ENCODE results near the gene ZCRB1. TPM values are rescaled to one million over a fixed set of nuclear protein-coding genes. Genes with fewer than 3 reads are reported as not detected.

The ZCRB1 gene
- total RNA-seq, 4 donors from 2014 or later = 17.0 to 28.9 (median 20.7) TPM

- no peak overlapping the region for H3K4me3 ChIP-seq (ENCODE audit: low read depth, poor library complexity, severe bottlenecking)
- DNase-seq (ENCODE audit: low spot score in 2 of 2) = no peak
- intact Hi-C loops (cut with DNase I; ENCODE audit: low total_unique reads) = no loop called here
- TF ChIP-seq, protein P1, sequence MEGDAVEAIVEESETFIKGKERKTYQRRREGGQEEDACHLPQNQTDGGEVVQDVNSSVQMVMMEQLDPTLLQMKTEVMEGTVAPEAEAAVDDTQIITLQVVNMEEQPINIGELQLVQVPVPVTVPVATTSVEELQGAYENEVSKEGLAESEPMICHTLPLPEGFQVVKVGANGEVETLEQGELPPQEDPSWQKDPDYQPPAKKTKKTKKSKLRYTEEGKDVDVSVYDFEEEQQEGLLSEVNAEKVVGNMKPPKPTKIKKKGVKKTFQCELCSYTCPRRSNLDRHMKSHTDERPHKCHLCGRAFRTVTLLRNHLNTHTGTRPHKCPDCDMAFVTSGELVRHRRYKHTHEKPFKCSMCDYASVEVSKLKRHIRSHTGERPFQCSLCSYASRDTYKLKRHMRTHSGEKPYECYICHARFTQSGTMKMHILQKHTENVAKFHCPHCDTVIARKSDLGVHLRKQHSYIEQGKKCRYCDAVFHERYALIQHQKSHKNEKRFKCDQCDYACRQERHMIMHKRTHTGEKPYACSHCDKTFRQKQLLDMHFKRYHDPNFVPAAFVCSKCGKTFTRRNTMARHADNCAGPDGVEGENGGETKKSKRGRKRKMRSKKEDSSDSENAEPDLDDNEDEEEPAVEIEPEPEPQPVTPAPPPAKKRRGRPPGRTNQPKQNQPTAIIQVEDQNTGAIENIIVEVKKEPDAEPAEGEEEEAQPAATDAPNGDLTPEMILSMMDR (IDR thresholded peaks at IDR 0.05) = no peak
- TF ChIP-seq POLR2A (IDR thresholded peaks at IDR 0.05) = no peak
- WGBS, 2 donors = 74 to 86% methylated on average over 3 of the region's 3 CpGs
Measured at GRCh38 chr12:42281844-42282243, 44.0 kb downstream of the ZCRB1 start.

DNA sequence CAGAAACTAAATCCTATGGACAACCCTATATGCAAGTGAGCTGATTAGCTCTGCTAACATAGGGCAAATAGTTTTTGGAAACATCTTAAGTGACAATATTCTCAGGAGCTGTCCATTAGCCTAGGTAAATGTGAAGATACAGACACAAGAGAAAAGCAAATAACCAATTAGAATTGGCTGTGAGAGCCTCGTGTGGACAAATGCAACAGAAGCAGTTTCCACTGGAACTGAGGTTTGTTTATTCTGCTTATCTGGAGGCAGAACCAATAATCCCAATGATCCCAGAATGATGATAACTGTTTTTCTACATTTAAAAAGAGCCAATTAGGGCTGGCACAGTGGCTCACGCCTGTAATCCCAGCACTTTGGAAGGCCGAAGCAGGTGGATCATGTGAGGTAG lies 44.6 kb downstream of the ZCRB1 start:
- no peak overlapping the region for H3K4me3 ChIP-seq (ENCODE audit: low read depth, poor library complexity, severe bottlenecking)
- TF ChIP-seq, protein P1 (IDR thresholded peaks at IDR 0.05) = no peak
- TF ChIP-seq POLR2A (IDR thresholded peaks at IDR 0.05) = no peak
- 64 to 74% methylated on average over 3 of the region's 3 CpGs for WGBS, 2 donors
- intact Hi-C loops (cut with DNase I; ENCODE audit: low total_unique reads) = no loop called here
- no peak for DNase-seq (ENCODE audit: low spot score in 2 of 2)

- no peak overlapping the region for H3K4me3 ChIP-seq (ENCODE audit: low read depth, poor library complexity, severe bottlenecking)
- TF ChIP-seq, protein P1 (IDR thresholded peaks at IDR 0.05) = no peak
- TF ChIP-seq POLR2A (IDR thresholded peaks at IDR 0.05) = no peak
- intact Hi-C loops (cut with DNase I; ENCODE audit: low total_unique reads) = no loop called here
- no peak for DNase-seq (ENCODE audit: low spot score in 2 of 2)
Measured at GRCh38 chr12:42278128-42278510, 47.8 kb downstream of the ZCRB1 start.

DNA sequence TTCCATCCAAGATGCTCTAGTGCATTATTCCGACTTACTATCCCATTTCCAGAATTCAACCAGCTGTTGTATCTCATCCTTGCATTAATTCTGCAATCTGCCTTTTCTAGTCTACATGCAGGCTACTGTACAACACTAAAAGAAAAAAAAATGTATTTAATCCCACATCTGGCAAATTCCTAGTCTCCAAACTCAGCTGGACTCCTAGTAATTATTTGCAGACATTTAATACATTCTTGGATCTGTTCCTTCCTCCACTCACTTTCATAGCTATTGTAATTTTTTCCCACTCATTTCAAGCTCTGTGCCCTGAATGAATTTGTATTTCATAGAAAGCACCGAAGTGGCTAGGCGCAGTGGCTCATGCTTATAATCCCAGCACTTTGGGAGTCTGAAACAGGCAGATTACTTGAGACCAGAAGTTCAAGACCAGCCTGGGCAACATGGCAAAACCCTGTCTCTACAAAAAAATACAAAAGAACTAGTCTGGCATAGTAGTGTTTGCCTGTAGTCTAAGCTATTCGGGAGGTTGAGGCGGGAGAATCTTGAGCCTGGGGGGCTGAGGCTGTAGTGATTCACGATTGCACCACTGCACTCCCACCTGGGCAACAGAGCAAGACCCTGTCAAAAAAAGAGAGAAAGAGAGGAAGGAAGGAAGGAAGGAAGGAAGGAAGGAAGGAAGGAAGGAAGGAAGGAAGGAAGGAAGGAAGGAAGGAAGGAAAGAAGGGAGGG lies 48.3 kb downstream of the ZCRB1 start:
- DNase-seq (ENCODE audit: low spot score in 2 of 2) = no peak
- intact Hi-C loops (cut with DNase I; ENCODE audit: low total_unique reads) = no loop called here
- 65 to 74% methylated on average over 6 of the region's 6 CpGs for WGBS, 2 donors
- TF ChIP-seq, protein P1 (IDR thresholded peaks at IDR 0.05) = no peak
- TF ChIP-seq POLR2A (IDR thresholded peaks at IDR 0.05) = no peak
- no peak overlapping the region for H3K4me3 ChIP-seq (ENCODE audit: low read depth, poor library complexity, severe bottlenecking)

DNA sequence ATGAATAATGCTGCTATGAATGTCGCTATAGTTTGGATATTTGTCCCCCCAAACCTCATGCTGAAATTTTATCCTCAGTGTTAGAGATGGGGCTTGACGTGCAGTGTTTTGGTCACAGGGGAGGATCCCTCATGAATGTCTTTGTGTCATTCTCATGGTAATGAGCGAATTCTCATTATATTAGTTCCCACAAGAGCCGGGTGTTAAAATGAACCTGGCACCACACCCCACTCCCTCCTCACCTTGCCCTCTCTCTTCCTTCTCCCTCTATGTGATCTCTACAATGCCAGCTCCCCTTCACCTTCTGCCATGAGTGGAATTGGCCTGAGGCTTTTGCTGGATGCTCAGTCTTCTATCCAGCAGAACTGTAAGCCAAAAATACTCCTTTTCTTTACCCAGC lies 50.4 kb downstream of the ZCRB1 start:
- 82 to 94% methylated on average over 4 of the region's 4 CpGs for WGBS, 2 donors
- no peak for TF ChIP-seq POLR2A (IDR thresholded peaks at IDR 0.05)
- TF ChIP-seq, protein P1 (IDR thresholded peaks at IDR 0.05) = no peak
- intact Hi-C loops (cut with DNase I; ENCODE audit: low total_unique reads) = no loop called here
- no peak overlapping the region for H3K4me3 ChIP-seq (ENCODE audit: low read depth, poor library complexity, severe bottlenecking)
- DNase-seq (ENCODE audit: low spot score in 2 of 2) = no peak

- no peak overlapping the region for H3K4me3 ChIP-seq (ENCODE audit: low read depth, poor library complexity, severe bottlenecking)
- TF ChIP-seq POLR2A (IDR thresholded peaks at IDR 0.05) = no peak
- TF ChIP-seq, protein P1 (IDR thresholded peaks at IDR 0.05) = no peak
- intact Hi-C loops (cut with DNase I; ENCODE audit: low total_unique reads) = no loop called here
- no peak for DNase-seq (ENCODE audit: low spot score in 2 of 2)
- WGBS, 2 donors = 92 to 95% methylated on average over 8 to 9 of the region's 21 CpGs
Measured at GRCh38 chr12:42273706-42274105, 52.2 kb downstream of the ZCRB1 start.
